Naive B cell (primary cell): ENCODE measurements around the gene KMT2D. TPM values are rescaled to one million over a fixed set of nuclear protein-coding genes. Genes with fewer than 3 reads are reported as not detected.

Experiments
- polyA plus RNA-seq, 6 donors: library from polyadenylated mRNA; unstranded; fragments of 300-500 nt; fragmentation: Illumina TruSeq; gene quantifications; one replicate each; pipeline ENCODE4 v1.2.3, GENCODE V29; 2021; ENCODE audit warnings: low read depth in 6 of 6

The KMT2D gene
- polyA plus RNA-seq, 6 donors from 2014 or later, result 2.6 to 33.6 (median 9.7) TPM

Other genes starting within 250 kb of the KMT2D start
- 1 to 10 TPM in 1 of 6 donors, under 1 TPM in 2, not detected in 3; 0.17 to 1.0 (median 0.23) TPM for gene CACNB3, start 242.3 kb downstream of the KMT2D start, polyA plus RNA-seq
- 10 to 100 TPM in 5 of 6 donors, 1 to 10 TPM in 1; 9.1 to 51.3 (median 29.9) TPM for gene DDX23, start 208.6 kb downstream of the KMT2D start, polyA plus RNA-seq
- 1 to 10 TPM; 2.0 to 3.8 (median 3.0) TPM for gene RND1, start 194.9 kb downstream of the KMT2D start, polyA plus RNA-seq
- 10 to 100 TPM; 29.3 to 35.6 (median 32.7) TPM for gene FKBP11, start 135.3 kb downstream of the KMT2D start, polyA plus RNA-seq
- 10 to 100 TPM; 21.7 to 40.3 (median 25.8) TPM for gene ARF3, start 103.3 kb downstream of the KMT2D start, polyA plus RNA-seq
- not detected for gene WNT10B, start 89.1 kb downstream of the KMT2D start, polyA plus RNA-seq
- under 1 TPM in 1 of 6 donors, not detected in 5; 0.23 TPM for gene WNT1, start 82.5 kb downstream of the KMT2D start, polyA plus RNA-seq
- gene DDN, start 61.4 kb downstream of the KMT2D start, polyA plus RNA-seq, result under 1 TPM in 5 of 6 donors, not detected in 1; 0.12 to 0.52 (median 0.20) TPM
- gene PRKAG1, start 42.0 kb downstream of the KMT2D start, polyA plus RNA-seq, result 10 to 100 TPM; 36.2 to 76.2 (median 52.1) TPM
- 1 to 10 TPM; 4.5 to 8.6 (median 6.1) TPM for gene RHEBL1, start 9.2 kb upstream of the KMT2D start, polyA plus RNA-seq
- gene DHH, start 34.0 kb upstream of the KMT2D start, polyA plus RNA-seq, result not detected
- gene LMBR1L, start 50.1 kb upstream of the KMT2D start, polyA plus RNA-seq, result 10 to 100 TPM; 42.4 to 93.6 (median 59.1) TPM
- 100 to 1,000 TPM; 355 to 614 (median 402) TPM for gene TUBA1B, start 70.6 kb upstream of the KMT2D start, polyA plus RNA-seq
- gene TUBA1A, start 128.3 kb upstream of the KMT2D start, polyA plus RNA-seq, result 100 to 1,000 TPM; 272 to 383 (median 304) TPM
- 10 to 100 TPM; 17.0 to 38.9 (median 31.9) TPM for gene TUBA1C, start 204.3 kb upstream of the KMT2D start, polyA plus RNA-seq
- not detected for gene PRPH, start 234.4 kb upstream of the KMT2D start, polyA plus RNA-seq